ENCODE results near the gene DNAJC1.
A peak's percentile ranks its signal among the peaks of the same experiment; 100 is the strongest.
"Not testable (repeated sequence)": the region's sequence is repeated elsewhere in the genome, so short reads cannot be mapped to it uniquely, and the experiment has no call there.

The DNAJC1 gene

DNA sequence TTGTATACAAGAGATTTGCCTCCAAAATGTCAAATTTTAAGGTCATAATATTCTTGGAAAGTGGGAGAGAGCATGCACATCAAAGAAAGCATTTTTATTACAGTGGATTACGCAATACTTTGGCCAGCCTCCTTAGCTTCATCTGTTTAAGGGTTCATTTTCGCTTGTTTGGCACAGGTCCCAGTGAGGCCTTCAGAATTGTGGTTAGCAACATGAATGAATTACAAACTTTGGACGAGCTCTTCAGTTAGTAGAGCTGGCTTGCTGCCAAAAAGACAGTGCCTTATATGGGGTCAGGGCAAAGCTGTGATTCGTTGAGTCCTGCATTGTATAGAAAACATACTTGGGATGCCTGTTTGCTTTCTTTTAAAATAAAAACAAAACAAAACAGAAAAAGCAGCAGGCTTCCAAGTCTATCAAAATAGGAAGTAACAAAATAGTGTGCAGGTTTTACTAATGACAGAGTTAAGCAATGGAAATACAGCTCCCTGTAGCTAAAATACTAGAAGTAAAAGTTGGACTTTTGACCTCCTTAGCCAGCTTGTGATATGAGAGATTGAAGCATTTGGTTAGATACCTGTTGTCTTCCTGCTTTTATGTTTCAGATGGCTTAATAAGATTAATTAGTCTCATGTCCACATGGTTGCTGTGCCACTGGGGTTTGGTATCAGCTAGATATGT, 278.7 kb downstream of the DNAJC1 start:
- peak; percentile 31 for DNase-seq (ENCODE audit: low read depth)

DNA sequence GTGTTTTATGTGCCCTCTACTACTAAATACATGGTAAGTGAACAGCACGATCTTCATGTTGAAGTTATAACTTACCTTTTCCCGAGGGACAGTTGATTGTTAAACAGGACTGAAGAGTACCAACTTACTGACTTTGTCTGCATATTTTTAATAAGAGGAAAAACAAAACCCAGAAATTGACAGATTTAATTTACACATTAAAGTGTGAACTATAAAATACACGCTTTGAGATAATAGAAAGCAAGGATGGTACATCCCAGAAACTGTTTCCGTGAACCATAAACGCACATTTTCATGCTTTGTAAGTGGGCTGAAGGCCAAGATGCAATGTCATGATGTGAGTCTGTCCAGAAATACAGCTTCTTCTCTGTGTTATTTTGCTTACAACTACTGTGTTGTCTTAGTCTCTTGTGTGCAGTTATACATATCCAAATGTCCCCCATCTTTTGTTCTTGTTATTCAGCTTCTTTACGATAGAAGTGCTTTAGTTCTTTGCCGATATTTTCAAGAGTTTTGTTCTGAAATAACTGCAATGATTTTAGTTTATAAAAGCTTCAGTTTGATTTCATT, 279.4 kb downstream of the DNAJC1 start:
- DNase-seq (ENCODE audit: low read depth) = no peak

DNA sequence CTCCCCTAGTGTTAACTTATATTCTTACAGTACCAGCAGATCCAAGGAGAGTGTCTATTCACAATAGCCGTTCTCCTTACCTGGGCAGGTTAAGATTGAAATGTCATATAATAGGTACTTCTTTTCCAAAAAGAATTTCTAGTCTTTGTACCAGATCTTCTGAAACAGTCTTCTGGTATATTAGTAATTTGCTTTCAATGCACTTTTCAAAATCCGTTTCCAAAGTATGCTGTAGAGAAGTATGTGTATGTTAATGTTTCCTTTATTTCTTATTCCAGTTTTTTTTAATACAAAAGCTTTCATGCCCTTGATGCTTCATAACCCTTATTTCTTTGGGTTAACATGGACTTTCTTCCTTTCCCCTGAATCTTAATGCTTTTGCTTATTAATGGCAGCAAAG, 281.3 kb downstream of the DNAJC1 start:
- no peak for DNase-seq (ENCODE audit: low read depth)

DNA sequence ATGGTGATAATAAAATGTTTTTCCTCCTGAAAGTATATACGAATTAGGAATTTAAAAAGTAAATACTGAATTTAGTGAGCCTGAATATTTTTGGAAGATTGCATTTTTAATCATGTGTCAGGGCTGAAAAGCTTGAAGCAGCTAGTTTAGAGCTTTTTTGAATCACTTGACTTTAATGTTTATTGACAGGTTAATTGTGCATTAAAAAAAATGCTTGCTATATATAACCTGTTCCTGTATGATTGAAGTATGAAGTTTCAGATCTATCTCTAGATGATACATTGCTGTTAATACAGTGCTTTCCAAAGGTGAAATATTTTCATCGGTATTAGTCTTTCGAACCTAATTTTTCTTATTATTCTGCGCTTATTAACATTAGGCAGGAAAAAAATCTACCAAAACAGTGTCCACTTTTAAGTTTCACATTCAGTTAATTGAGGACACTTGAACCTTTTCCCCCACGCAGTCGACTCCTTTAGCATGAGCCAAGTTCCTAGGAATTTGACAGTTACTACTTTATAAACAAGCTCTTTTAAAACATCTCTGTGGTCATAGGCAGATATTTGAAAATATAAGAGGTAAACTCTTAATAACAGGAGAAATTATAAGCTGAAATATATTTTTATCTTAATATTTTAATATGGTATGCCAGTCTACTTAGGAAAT, 282.4 kb downstream of the DNAJC1 start:
- DNase-seq (ENCODE audit: low read depth) = no peak

DNA sequence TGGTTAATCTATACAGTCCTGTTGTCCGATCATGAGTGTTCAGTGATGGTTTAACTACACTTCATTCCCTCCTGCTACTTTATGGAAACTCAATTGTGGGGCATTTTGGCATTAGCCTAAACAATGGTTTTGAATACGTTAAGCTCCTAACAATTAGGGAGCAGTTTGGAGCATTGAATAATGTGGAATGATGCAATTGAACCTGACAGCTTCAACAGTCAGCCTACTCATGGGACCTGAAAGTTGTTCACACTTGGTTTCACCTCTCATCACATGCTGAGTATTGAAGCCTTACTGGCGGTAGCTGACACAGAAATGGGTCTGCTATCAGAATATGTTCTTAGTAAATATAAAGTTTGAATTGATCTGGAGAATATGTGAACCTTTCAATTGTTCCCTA, 283.4 kb downstream of the DNAJC1 start:
- no peak for DNase-seq (ENCODE audit: low read depth)

DNA sequence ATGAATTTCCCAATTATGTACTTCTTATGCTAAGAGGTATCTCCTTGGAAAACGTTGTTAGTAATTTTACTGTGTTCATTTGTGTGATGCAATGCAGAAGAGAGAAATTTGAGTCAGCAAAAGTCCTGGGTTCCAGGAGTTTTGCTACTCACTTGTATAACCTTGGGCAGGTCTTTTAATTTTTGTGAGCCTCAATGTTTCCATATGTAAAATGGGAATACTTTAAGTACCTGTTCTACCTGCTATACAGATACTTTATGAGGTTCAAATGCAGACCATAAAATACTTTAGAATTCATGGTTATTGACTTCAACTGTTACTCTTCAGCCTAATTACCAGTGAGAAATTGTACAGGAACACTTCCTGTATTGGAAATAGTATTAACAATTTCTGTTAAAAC, 284.0 kb downstream of the DNAJC1 start:
- DNase-seq (ENCODE audit: low read depth) = no peak

DNA sequence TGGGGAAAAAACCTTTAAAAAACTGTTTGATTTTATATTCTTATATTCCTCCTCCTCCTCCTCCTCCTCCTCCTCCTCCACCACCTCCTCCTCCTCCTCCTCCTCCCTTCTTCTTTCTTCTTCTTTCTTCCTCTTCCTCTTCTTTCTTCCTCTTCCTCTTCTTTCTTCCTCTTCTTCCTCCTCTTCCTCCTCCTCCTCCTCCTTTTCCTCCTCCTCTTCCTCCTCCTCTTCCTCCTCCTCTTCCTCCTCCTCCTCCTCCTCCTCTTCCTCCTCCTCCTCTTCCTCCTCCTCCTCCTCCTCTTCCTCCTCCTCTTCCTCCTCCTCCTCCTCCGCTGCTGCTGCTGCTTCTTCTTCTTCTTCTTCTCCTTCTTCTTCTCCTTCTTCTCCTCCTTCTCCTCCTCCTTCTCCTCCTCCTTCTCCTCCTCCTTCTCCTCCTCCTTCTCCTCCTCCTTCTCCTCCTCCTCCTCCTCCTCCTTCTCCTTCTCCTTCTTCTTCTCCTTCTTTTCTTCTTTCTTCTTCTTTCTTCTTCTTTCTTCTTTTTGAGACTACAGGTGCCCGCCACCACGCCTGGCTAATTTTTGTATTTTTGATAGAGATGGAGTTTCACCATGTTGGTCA, 286.0 kb downstream of the DNAJC1 start:
- not testable (repeated sequence) for DNase-seq (ENCODE audit: low read depth)

DNA sequence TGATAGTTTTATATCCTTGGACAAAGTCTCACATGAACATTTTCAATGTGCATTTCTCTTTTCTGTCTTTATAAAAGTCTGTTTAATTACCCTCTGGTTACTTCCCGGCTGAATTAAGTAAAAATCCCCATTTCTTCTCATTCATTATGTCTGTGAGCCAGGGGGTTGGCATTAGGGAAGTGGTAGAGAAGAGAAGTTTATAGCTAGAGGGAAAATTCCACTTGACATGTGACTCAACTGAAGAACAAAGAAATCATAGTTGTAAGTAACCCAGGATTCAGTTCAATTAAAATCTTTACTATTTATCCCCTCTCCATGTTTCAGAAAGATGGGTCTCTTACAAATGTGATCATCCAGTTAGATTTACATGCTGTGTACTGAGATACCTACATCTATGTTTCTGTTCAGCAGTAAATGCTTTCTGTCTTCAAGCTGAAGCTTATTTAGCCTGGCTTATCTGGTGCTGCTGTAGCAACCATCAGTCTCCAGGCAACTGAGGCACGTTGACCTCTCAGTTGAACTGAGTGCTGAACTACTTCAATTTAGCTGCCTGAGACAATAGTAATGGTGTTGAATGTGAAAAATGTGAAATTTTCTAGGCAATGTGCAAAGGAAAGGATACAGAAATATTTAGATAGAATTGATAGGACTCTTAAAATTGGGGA, 287.9 kb downstream of the DNAJC1 start:
- no peak for DNase-seq (ENCODE audit: low read depth)

DNA sequence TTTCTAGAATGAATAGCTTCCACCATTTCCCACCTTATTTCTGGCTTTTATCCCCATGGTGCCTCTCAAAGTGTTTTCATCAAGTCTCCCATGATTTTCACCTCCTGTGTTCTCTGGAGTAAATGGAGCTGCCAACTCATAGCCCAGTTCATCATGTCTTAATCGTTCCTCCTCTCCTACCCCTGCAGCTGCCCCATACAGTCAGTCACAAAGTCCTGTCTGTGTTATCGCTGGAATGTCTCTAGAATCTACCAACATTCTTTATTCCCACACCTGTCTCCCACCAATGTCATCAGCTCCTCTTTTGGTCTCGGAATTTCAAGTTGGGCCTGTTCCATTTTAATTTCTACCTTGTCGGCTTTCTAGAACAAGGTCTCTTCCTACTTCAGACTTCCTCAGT, 290.6 kb downstream of the DNAJC1 start:
- DNase-seq (ENCODE audit: low read depth) = no peak

DNA sequence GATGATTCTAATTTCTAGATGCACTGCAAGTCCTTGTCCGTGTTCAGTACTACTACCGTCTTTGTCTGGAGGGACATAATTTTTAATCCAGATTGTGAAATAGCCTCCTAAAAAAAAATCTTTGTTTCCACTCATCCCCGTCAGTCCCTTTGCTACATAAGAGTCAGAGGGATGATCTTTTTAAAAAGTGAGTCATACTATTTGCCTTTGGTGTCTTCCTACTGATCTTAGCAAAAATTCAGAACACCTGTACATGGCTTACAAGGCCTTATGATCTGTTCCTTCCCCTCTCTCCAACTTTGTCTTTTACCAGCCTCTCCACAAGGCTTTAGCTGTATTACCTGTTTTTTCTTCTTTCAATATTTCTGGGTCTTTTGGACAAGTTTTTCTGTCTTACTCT, 296.0 kb downstream of the DNAJC1 start:
- DNase-seq (ENCODE audit: low read depth) = no peak

All from activated T-cell treated with anti-CD3 and anti-CD28 coated beads for 1 hour (primary cell).